GM12878 (cell line): ENCODE results near the gene FRG2C. TPM values are rescaled to one million over a fixed set of nuclear protein-coding genes. Genes with fewer than 3 reads are reported as not detected.
"Not testable (repeated sequence)": the region's sequence is repeated elsewhere in the genome, so short reads cannot be mapped to it uniquely, and the experiment has no call there.

Experiments
- ATAC-seq: fragments of 200-7000 bp; cut with Tn5 transposase; 3 replicates; pipeline ENCODE4 v1.9.1; 2020; ENCODE audit warnings: mild to moderate bottlenecking, moderate library complexity
- BruUV-seq: library from RNA; stranded (reverse); fragments of 400-500 nt; replicated peaks from 2 replicates; lab custom pipeline; 2021; lab: Mats Ljungman, UMichigan
- CTCF ChIA-PET: fragments of 300-600 bp; sonication (Branson Sonifier 250); formaldehyde crosslinking; extraction: SDS; loops from one replicate; lab custom pipeline; 2021; ENCODE audit warnings: inconsistent platforms; lab: Yijun Ruan, JAX
- POLR2A ChIA-PET: fragments of 350-600 bp; formaldehyde crosslinking; extraction: SDS; loops from one replicate; lab custom pipeline; 2021; ENCODE audit warnings: inconsistent platforms; lab: Charles Lee
- RAD21 ChIA-PET: fragments of 300-600 bp; sonication (Branson Sonifier 250); formaldehyde crosslinking; loops from one replicate; lab custom pipeline; 2023; ENCODE audit warnings: antibody characterized with exemption; ENCODE audit not compliant: unreplicated experiment; lab: Charles Lee
- SMC1A ChIA-PET: fragments of 300-600 bp; sonication (Branson Sonifier 250); formaldehyde crosslinking; loops from one replicate; lab custom pipeline; 2023; ENCODE audit not compliant: unreplicated experiment, uncharacterized antibody; lab: Charles Lee
- DNase-seq: peaks from one replicate; pipeline ENCODE4 v3.0.0-alpha.2; 2011; ENCODE audit warnings: low read depth, low spot score
- FAIRE-seq: peaks from 3 replicates; lab custom pipeline; 2011; peaks lifted over from hg19 to GRCh38; lab: Jason Lieb, UNC
- H2AFZ ChIP-seq: 2 replicates; pipeline ENCODE4 v1.6.0; 2011; ENCODE audit warnings: low read depth, low read length, control low read depth; ENCODE audit not compliant: control insufficient read depth
- H3K27ac ChIP-seq: 2 replicates; pipeline ENCODE4 v1.5.1; 2011; ENCODE audit warnings: control low read depth; ENCODE audit not compliant: control insufficient read depth, insufficient read depth
- H3K27me3 ChIP-seq, 2 experiments: replicated peaks in 1 of 2; 2 replicates each; pipeline versions ENCODE4 v1.6.0 to v1.6.1; 2011; ENCODE audit warnings: low read length in 1 of 2; ENCODE audit not compliant: control insufficient read depth in 2 of 2, insufficient read depth in 2 of 2
- H3K36me3 ChIP-seq, 2 experiments: 2 replicates each; pipeline ENCODE4 v1.5.1; 2011; ENCODE audit warnings: low read length in 1 of 2; ENCODE audit not compliant: control insufficient read depth in 2 of 2, insufficient read depth in 2 of 2
- H3K4me1 ChIP-seq: 2 replicates; pipeline ENCODE4 v1.6.1; 2011; ENCODE audit warnings: mild to moderate bottlenecking, low read length, moderate library complexity, mixed read lengths; ENCODE audit not compliant: control insufficient read depth, insufficient read depth
- H3K4me2 ChIP-seq: 2 replicates; pipeline ENCODE4 v1.6.0; 2011; ENCODE audit warnings: control low read depth; ENCODE audit not compliant: control insufficient read depth, insufficient read depth
- H3K4me3 ChIP-seq: fragments of 200-600 bp; sonication (generic); 2 replicates; pipeline ENCODE4 v1.5.1; 2016
- H3K79me2 ChIP-seq: 2 replicates; pipeline ENCODE4 v1.6.0; 2011; ENCODE audit warnings: low read length; ENCODE audit not compliant: control insufficient read depth, insufficient read depth
- H3K9ac ChIP-seq: 2 replicates; pipeline ENCODE4 v1.8.0; 2011; ENCODE audit warnings: low read length, control low read depth, mixed read lengths; ENCODE audit not compliant: control insufficient read depth, insufficient read depth
- H3K9me3 ChIP-seq: replicated peaks from 3 replicates; pipeline ENCODE4 v1.5.1; 2011; ENCODE audit warnings: mild to moderate bottlenecking, low read length; ENCODE audit not compliant: control insufficient read depth, insufficient read depth
- H4K20me1 ChIP-seq: 2 replicates; pipeline ENCODE4 v1.6.0; 2011; ENCODE audit not compliant: control insufficient read depth, insufficient read depth
- WGBS: methylation state at CpG from one replicate; pipeline ENCODE4 v1.1.6; 2016; ENCODE audit warnings: low lambda C conversion rate; ENCODE audit not compliant: insufficient replicate concordance, insufficient coverage; ENCODE audit errors: missing lambda C conversion rate; 5-methylcytosine and 5-hydroxymethylcytosine counted together
- in situ Hi-C: fragments of 300-500 bp; cut with MboI; formaldehyde crosslinking; loops from 9 replicates; pipeline ENCODE4 v1.14.3; 2018; ENCODE audit warnings: mixed read lengths
- intact Hi-C: fragments of 100-400 bp; cut with micrococcal nuclease; formaldehyde crosslinking; loops from one replicate; pipeline ENCODE4 v1.14.2; 2022; ENCODE audit not compliant: unreplicated experiment
- polyA plus RNA-seq, 11 experiments: library from polyadenylated mRNA; depleted of rRNA in 4 of 11; unstranded in 6 of 11; stranded (reverse) in 5 of 11; fragments of >200 nt; fragmentation: Nextera tagmentation in 4 of 11; fragmentation: Illumina TruSeq in 1 of 11; extraction: Ambion mirVana in 4 of 11; extraction: Trizol in 1 of 11; gene quantifications; 1 replicate in 1 of 11; 2 replicates in 10 of 11; pipeline versions ENCODE4 v1.2.1 to v1.2.3, GENCODE V29; 2011 to 2016; ENCODE audit warnings: inconsistent platforms in 2 of 11, missing spikeins in 2 of 11, low read depth in 1 of 11
- total RNA-seq, 4 experiments: library from RNA; depleted of rRNA in 3 of 4; stranded (reverse); fragments of >200 nt in 3 of 4; fragmentation: Illumina TruSeq in 1 of 4; extraction: Trizol in 1 of 4; gene quantifications; 2 replicates each; pipeline versions ENCODE4 v1.2.1 to v1.2.3, GENCODE V29; 2013 to 2021

Gene FRG2C
- total and polyA plus RNA-seq, 10 of the 15 experiments (the other 5 are each of a cell fraction or from before 2014, with no cell fraction given), result not detected

DNA sequence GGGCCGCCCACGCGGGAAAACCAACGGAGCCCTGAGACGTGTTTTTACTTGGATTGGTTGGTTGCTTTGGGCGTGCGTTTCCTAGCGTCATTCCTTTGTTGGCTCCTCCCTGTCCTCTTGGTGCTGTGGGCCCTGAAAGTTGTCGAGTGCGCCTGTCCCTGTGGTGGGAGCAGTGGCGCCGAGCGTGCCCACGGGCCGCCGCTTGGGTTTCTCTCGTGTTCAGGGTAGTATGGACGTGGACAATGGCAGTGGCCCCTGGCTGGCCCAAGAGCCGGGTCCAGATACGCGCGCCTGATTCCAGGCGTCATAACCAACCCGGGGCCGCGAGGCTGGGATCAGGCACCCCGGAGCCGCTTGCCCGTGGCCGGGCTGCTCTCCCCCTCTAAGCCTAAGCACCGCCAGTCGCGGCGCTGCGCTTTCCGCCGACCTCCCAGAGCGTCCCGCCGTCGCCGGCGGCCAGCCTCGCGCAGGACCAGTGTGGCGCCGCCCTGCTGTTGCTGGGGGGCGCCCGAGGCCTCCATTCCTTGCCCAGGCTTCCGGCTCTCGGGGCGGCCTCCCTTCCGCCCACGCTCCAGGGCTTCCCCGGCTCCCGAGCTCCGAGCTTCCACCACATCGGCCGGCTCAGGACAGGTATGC, 8.1 kb downstream of the FRG2C start:
- DNase-seq, in situ Hi-C loops, H3K4me3 ChIP-seq, RAD21 ChIA-PET, SMC1A ChIA-PET, FAIRE-seq, BruUV-seq, POLR2A ChIA-PET, H3K4me2 ChIP-seq, intact Hi-C loops, H3K79me2 ChIP-seq, H3K9ac ChIP-seq, H3K4me1 ChIP-seq, H3K27me3 ChIP-seq, H3K27ac ChIP-seq, H2AFZ ChIP-seq, H4K20me1 ChIP-seq, H3K9me3 ChIP-seq, H3K36me3 ChIP-seq: not testable (repeated sequence)
- 32% methylated on average over 56 of the region's 59 CpGs for WGBS
- peak; percentile 50 for ATAC-seq
- CTCF ChIA-PET, result interaction anchor here (0.6 kb wide), 1 partner anchor 1073 kb away, joined by 3 read pairs; no protein-coding TSS in a partner anchor

DNA sequence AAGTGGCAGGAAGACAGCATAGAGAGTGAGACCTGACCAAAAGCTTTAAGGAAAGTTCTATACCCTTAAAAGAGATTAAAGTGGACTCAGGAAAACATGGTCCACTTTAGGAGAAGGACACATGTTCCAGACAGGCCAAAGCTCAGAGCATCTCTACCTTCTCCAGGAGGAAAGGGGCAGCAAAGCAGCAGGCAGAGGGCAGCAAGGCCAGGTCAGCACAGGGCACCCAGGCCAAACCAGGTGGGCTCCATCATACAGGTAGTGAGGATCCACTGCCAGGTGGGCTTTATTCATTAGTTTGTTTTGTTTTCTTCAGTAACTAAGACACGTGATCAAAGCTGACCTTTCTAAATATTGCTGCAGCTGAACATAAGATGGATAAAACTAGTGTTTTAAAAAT, 19.8 kb downstream of the FRG2C start:
- WGBS, result 0% methylated on average over 1 of the region's 1 CpG
- ATAC-seq, H3K4me2 ChIP-seq, H3K9ac ChIP-seq, H2AFZ ChIP-seq, RAD21 ChIA-PET, H4K20me1 ChIP-seq, in situ Hi-C loops, BruUV-seq, intact Hi-C loops, CTCF ChIA-PET, H3K4me3 ChIP-seq, H3K9me3 ChIP-seq, H3K36me3 ChIP-seq, POLR2A ChIA-PET, H3K79me2 ChIP-seq, SMC1A ChIA-PET, DNase-seq, H3K4me1 ChIP-seq, FAIRE-seq, H3K27ac ChIP-seq, H3K27me3 ChIP-seq: not testable (repeated sequence)
